Adipocyte (in vitro differentiated cells): Measurements from ENCODE around the gene NACC1.
A peak's percentile ranks its signal among the peaks of the same experiment; 100 is the strongest.

Experiments
- DNase-seq: peaks from one replicate; pipeline ENCODE4 v3.0.0-alpha.2; 2015; ENCODE audit warnings: low read depth
- H3K27me3 ChIP-seq: replicated peaks from 2 replicates; pipeline ENCODE4 v1.7.0; 2013; ENCODE audit warnings: mild to moderate bottlenecking, low read length, moderate library complexity; ENCODE audit not compliant: control insufficient read depth, insufficient read depth
- H3K36me3 ChIP-seq: 2 replicates; pipeline ENCODE4 v1.7.0; 2013; ENCODE audit warnings: low read length, mild to moderate bottlenecking, moderate library complexity; ENCODE audit not compliant: control insufficient read depth, insufficient read depth, severe bottlenecking
- H3K4me1 ChIP-seq: 2 replicates; pipeline ENCODE4 v1.7.0; 2013; ENCODE audit warnings: mild to moderate bottlenecking, low read length, moderate library complexity; ENCODE audit not compliant: control insufficient read depth, insufficient read depth
- H3K4me3 ChIP-seq: 2 replicates; pipeline ENCODE4 v1.7.0; 2013; ENCODE audit warnings: mild to moderate bottlenecking, low read length, moderate library complexity
- H3K9ac ChIP-seq: 2 replicates; pipeline ENCODE4 v1.7.0; 2013; ENCODE audit warnings: mild to moderate bottlenecking, low read length, moderate library complexity
- H3K9me3 ChIP-seq: 2 replicates; pipeline ENCODE4 v1.7.0; 2013; ENCODE audit warnings: mild to moderate bottlenecking, low read length, moderate library complexity; ENCODE audit not compliant: control insufficient read depth

Gene NACC1

DNA sequence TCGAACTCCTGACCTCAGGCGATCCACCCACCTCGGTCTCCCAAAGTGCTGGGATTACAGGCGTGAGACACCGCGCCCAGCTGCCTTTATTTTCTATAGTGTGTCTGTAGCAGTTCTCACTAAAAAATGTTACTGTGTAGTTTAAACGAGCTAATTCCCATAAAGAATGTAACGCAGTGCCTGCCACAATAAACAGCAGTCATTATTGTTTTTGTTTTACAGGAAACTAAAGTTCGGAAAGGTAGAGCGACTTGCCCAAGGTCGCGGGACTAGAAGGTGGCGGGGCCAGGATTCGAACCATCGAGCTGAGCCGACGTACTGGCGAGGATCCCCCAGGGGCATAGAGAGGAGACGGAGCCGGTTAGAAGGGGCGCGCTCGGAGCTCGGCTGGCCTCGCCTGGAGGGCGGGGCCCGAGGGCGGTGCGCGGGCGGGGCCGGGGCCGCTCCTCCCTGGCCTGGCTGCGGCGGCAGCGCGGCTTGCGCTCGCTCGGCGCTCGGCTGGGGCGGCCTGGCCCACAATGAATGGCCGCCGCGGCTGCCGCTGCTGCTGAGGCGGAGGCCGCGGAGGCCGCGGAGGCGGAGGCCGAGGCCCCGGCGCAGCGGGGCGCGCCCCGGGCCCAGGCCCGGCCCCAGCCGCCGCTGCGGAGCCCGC is at the start of gene NACC1:
Gene NACC1, plus strand, starts transcription at position 493 of the 652 bp plus-strand sequence. CDS start 16,944 bp downstream, outside the sequence.
- peaks cover 5% of the 10 kb centered on the region for H3K36me3 ChIP-seq

GRCh38 chr19:13069415-13070359 is 48.4 kb upstream of the NACC1 start:
- Histone ChIP-seq H3K9ac (peak overlapping the region; percentile 69), H3K27me3 (no peaks in the 10 kb centered on the region), H3K9me3 (no peaks in the 10 kb centered on the region), H3K4me3 (no peak overlapping the region), H3K36me3 (peaks cover 16% of the 10 kb centered on the region), H3K4me1 (peaks cover 47% of the 10 kb centered on the region)
- no peak for DNase-seq

More for the DNA sequence above, at the start of gene NACC1:
- Histone ChIP-seq H3K9me3 (no peaks in the 10 kb centered on the region), H3K27me3 (no peaks in the 10 kb centered on the region), H3K4me3 (peak within 1 kb of the TSS; percentile 94), H3K4me1 (peaks cover 49% of the 10 kb centered on the region), H3K9ac (peak within 1 kb of the TSS; percentile 93)
- DNase-seq = peak; percentile 97

GRCh38 chr19:13070425-13071140 is 47.5 kb upstream of the NACC1 start:
- peaks cover 39% of the 10 kb centered on the region for H3K4me1 ChIP-seq
- H3K36me3 ChIP-seq = peaks cover 23% of the 10 kb centered on the region
- DNase-seq = no peak
- no peaks in the 10 kb centered on the region for H3K9me3 ChIP-seq
- H3K4me3 ChIP-seq = no peak overlapping the region
- H3K27me3 ChIP-seq = no peaks in the 10 kb centered on the region
- H3K9ac ChIP-seq = peak overlapping the region; percentile 69

GRCh38 chr19:13071444-13072187 is 46.4 kb upstream of the NACC1 start:
- Histone ChIP-seq H3K36me3 (peaks cover 33% of the 10 kb centered on the region), H3K9me3 (no peaks in the 10 kb centered on the region), H3K27me3 (no peaks in the 10 kb centered on the region), H3K4me3 (no peak overlapping the region), H3K9ac (no peak overlapping the region), H3K4me1 (peaks cover 36% of the 10 kb centered on the region)
- DNase-seq = no peak

DNA sequence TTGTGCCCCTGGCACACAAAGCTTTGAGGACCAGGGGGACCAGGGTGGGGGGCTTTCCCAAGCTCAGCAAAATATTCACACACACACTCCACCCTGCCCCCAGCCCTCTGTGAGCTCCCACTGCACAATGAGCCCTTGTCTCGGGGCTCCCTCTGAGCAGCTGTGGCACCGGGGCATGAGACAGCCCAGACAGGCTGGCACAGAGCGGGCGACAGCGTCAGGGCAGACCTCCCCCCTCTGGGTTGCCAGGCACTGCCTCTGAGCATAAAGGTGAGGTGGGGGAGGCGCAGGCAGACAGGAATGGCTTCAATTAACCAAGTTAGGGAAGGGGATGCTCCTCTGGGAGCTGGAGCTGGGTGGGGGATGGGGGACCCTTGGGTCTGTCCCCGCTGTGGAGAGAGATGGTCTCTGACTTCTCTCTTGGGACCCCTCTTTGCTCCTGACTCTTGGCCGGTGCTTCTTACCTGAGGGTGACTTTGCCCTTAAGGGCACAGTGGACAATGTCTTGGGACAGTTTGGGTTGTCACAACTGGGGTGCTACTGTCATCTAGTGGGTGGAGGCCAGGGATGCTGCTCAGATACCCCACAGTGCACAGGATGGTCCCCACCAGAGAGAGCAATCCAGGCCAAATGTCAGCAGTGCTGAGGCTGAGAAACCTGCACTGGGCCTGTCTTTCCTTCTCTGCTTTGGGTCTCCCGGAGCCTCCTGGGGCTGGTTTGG is 45.7 kb upstream of the NACC1 start:
- Histone ChIP-seq H3K9me3 (no peaks in the 10 kb centered on the region), H3K36me3 (peaks cover 37% of the 10 kb centered on the region), H3K27me3 (no peaks in the 10 kb centered on the region), H3K4me1 (peaks cover 36% of the 10 kb centered on the region), H3K4me3 (no peak overlapping the region), H3K9ac (no peak overlapping the region)
- no peak for DNase-seq

- DNase-seq = no peak
- no peaks in the 10 kb centered on the region for H3K27me3 ChIP-seq
- H3K9ac ChIP-seq = peak overlapping the region; percentile 13
- H3K9me3 ChIP-seq = no peaks in the 10 kb centered on the region
- H3K36me3 ChIP-seq = peaks cover 46% of the 10 kb centered on the region
- H3K4me1 ChIP-seq = peaks cover 39% of the 10 kb centered on the region
- no peak overlapping the region for H3K4me3 ChIP-seq
Observed at GRCh38 chr19:13073263-13073662, 44.8 kb upstream of the NACC1 start.

DNA sequence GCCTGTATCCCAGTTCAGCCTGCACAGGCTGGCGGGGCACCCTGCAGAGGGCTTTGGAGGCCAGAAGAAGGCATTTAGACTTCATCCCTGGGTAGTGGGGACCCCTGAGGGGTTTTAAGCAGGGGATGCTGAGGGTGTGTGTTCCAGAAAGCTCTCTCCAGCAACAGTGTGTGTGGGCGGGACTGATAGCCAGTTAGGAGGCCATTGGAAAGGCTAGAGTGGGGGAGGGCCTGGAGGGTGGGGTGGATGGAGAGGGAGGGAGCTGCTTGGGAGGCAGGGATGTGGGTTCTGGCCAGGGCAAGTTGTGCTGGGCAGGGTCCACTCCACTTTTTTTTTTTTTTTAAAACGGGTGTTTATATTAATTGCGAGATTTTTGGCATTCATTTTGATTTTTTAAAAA is 43.7 kb upstream of the NACC1 start:
- no peak overlapping the region for H3K4me3 ChIP-seq

GRCh38 chr19:13076320-13076719 is 41.7 kb upstream of the NACC1 start:
- H3K27me3 ChIP-seq = no peaks in the 10 kb centered on the region
- DNase-seq = no peak
- peaks cover 67% of the 10 kb centered on the region for H3K36me3 ChIP-seq
- H3K9me3 ChIP-seq = no peaks in the 10 kb centered on the region
- peak overlapping the region; percentile 43 for H3K9ac ChIP-seq
- H3K4me3 ChIP-seq = no peak overlapping the region
- peaks cover 43% of the 10 kb centered on the region for H3K4me1 ChIP-seq

More for the DNA sequence above, 43.7 kb upstream of the NACC1 start:
- H3K4me1 ChIP-seq = peaks cover 45% of the 10 kb centered on the region
- H3K9ac ChIP-seq = peak overlapping the region; percentile 10
- H3K27me3 ChIP-seq = no peaks in the 10 kb centered on the region
- H3K36me3 ChIP-seq = peaks cover 56% of the 10 kb centered on the region
- DNase-seq = no peak
- no peaks in the 10 kb centered on the region for H3K9me3 ChIP-seq

DNA sequence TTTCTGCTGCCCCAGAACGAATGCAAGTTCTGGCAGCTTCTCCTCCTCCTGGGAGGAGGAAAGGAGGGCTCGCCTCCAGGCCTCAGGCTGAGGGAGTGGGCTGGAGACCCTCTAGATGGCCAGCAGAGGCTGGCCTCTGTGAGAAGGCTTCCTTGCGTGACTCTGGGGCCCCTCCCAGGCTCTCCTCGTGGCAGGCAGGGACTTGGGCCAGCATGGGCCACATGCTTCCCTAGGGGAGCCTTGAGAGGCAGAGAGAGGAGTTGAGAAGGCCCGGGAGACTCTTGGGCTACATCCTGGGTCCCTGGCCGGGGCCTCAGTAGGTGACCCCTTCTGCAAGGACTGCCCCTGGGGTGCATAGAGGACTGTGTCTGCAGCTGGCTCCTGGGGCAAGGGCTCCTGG is 41.3 kb upstream of the NACC1 start:
- Histone ChIP-seq H3K9me3 (no peaks in the 10 kb centered on the region), H3K4me3 (no peak overlapping the region), H3K4me1 (peaks cover 43% of the 10 kb centered on the region), H3K36me3 (peaks cover 72% of the 10 kb centered on the region), H3K9ac (peak overlapping the region; percentile 43), H3K27me3 (no peaks in the 10 kb centered on the region)
- no peak for DNase-seq

DNA sequence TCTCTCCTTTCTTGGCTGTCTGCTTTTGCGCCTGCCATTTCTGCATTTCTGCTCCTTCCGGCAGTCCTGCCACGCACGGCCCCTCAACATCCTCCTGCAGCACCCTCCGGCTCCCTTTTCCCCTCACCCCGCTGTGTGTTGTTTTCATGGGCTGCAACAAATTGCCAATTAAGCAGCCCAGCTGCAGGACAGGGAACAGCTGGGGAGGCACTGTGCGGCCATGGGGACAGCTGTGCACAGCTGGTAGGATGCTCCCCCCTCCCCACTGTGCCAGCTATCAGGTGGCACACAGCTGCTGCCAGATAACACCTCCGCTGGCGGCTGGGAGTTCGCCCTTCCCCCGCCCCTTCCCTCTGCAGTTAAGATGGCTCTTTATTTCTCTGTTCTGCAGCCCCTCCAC is 40.8 kb upstream of the NACC1 start:
- H3K36me3 ChIP-seq = peaks cover 74% of the 10 kb centered on the region
- H3K27me3 ChIP-seq = no peaks in the 10 kb centered on the region
- H3K9ac ChIP-seq = peak overlapping the region; percentile 43
- no peak for DNase-seq
- peaks cover 47% of the 10 kb centered on the region for H3K4me1 ChIP-seq
- no peak overlapping the region for H3K4me3 ChIP-seq
- H3K9me3 ChIP-seq = no peaks in the 10 kb centered on the region
